ENCODE data around the gene MPRIP. TPM values are rescaled to one million over a fixed set of nuclear protein-coding genes. Genes with fewer than 3 reads are reported as not detected.
A peak's percentile ranks its signal among the peaks of the same experiment; 100 is the strongest.

MPRIP gene
- total RNA-seq, 1 experiment from 2014 or later: 284 TPM

DNA sequence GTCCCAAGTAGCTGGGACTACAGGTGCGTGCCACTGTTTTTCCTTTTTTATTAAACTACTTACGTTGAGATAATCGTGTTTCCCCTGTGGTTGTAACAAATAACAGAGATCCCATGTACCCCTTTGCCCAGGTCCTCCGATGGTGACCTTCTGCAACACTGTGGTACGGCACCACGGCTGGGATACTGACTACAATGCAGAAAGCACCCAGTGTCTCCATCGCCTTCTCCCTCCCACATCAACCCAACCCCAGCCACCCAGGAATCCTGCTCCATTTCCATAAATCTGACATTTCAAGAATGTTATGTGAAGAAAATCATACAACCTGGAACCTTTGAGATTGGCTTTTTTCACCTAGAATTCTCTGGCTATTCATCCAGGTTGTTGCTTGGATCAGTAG is 22.1 kb downstream of the MPRIP start:
- no peak overlapping the region for H3K4me3 Mint-ChIP-seq (ENCODE audit: unreplicated experiment)
- peaks cover 64% of the 10 kb centered on the region for H3K36me3 Mint-ChIP-seq (ENCODE audit: insufficient read depth, unreplicated experiment)
- TF ChIP-seq CTCF (IDR thresholded peaks at IDR 0.05; ENCODE audit: insufficient read depth in 1 of 2, low read depth in 1 of 2, low read length in 1 of 2, severe bottlenecking in 1 of 2, unreplicated experiment in 1 of 2): no peak
- H3K4me1 Mint-ChIP-seq (ENCODE audit: low read depth, unreplicated experiment): peaks cover 27% of the 10 kb centered on the region
- CTCF ChIA-PET: no interaction called here
- no peak for DNase-seq
- BruUV-seq (replicated peaks): no TSS peak
- intact Hi-C loops (cut with micrococcal nuclease; ENCODE audit: unreplicated experiment): no loop called here
- Histone ChIP-seq H3K27me3 (replicated peaks; ENCODE audit: control insufficient read depth, insufficient read depth, low read length) (no peaks in the 10 kb centered on the region), H3K4me1 (peaks cover 19% of the 10 kb centered on the region), H3K36me3 (ENCODE audit: control insufficient read depth, insufficient read depth, low read length) (peaks cover 3% of the 10 kb centered on the region; the same call in 1 of the 2 replicates), H3K9me3 (0 out of 2 replicates have a peak, but pooled peaks cover under 1% of the 10 kb centered on the region), H3K4me3 (ENCODE audit: low read depth, low read length) (no peak overlapping the region)
- POLR2A ChIA-PET: interaction anchor here (0.7 kb wide), 1 partner anchor 25 kb away, joined by 5 read pairs; no protein-coding TSS in a partner anchor
- no peaks in the 10 kb centered on the region for H3K9me3 Mint-ChIP-seq (ENCODE audit: unreplicated experiment)
- H3K27me3 Mint-ChIP-seq (ENCODE audit: insufficient read depth, unreplicated experiment): no peaks in the 10 kb centered on the region
- no peak overlapping the region for H3K27ac Mint-ChIP-seq (ENCODE audit: unreplicated experiment)

- no peak overlapping the region for H3K27ac Mint-ChIP-seq (ENCODE audit: unreplicated experiment)
- Histone ChIP-seq H3K9me3 (0 out of 2 replicates have a peak, but pooled peaks cover 3% of the 10 kb centered on the region), H3K4me3 (ENCODE audit: low read depth, low read length) (no peak overlapping the region), H3K4me1 (peaks cover 30% of the 10 kb centered on the region), H3K36me3 (ENCODE audit: control insufficient read depth, insufficient read depth, low read length) (peaks cover 3% of the 10 kb centered on the region; the same call in 1 of the 2 replicates), H3K27me3 (replicated peaks; ENCODE audit: control insufficient read depth, insufficient read depth, low read length) (no peaks in the 10 kb centered on the region)
- intact Hi-C loops (cut with micrococcal nuclease; ENCODE audit: unreplicated experiment): no loop called here
- no peak overlapping the region for H3K4me3 Mint-ChIP-seq (ENCODE audit: unreplicated experiment)
- no peaks in the 10 kb centered on the region for H3K9me3 Mint-ChIP-seq (ENCODE audit: unreplicated experiment)
- H3K4me1 Mint-ChIP-seq (ENCODE audit: low read depth, unreplicated experiment): peaks cover 43% of the 10 kb centered on the region
- no peak for DNase-seq
- H3K36me3 Mint-ChIP-seq (ENCODE audit: insufficient read depth, unreplicated experiment): peaks cover 66% of the 10 kb centered on the region
- no TSS peak for BruUV-seq (replicated peaks)
- ChIA-PET CTCF (no interaction called here), POLR2A (interaction anchor here (1.5 kb wide), 1 partner anchor 38 kb away, joined by 12 read pairs; no protein-coding TSS in a partner anchor)
- TF ChIP-seq CTCF (IDR thresholded peaks at IDR 0.05; ENCODE audit: insufficient read depth in 1 of 2, low read depth in 1 of 2, low read length in 1 of 2, severe bottlenecking in 1 of 2, unreplicated experiment in 1 of 2): no peak
- no peaks in the 10 kb centered on the region for H3K27me3 Mint-ChIP-seq (ENCODE audit: insufficient read depth, unreplicated experiment)
These were observed 23.8 kb downstream of the MPRIP start for GRCh38 chr17:17066021-17066420.

- Histone ChIP-seq H3K36me3 (ENCODE audit: control insufficient read depth, insufficient read depth, low read length) (peaks cover 3% of the 10 kb centered on the region; the same call in 1 of the 2 replicates), H3K27me3 (replicated peaks; ENCODE audit: control insufficient read depth, insufficient read depth, low read length) (no peaks in the 10 kb centered on the region), H3K9me3 (0 out of 2 replicates have a peak, but pooled peaks cover 3% of the 10 kb centered on the region), H3K4me1 (peaks cover 40% of the 10 kb centered on the region), H3K4me3 (ENCODE audit: low read depth, low read length) (no peak overlapping the region)
- POLR2A ChIA-PET: interaction anchor here (0.6 to 1.5 kb wide), 3 partner anchors 9 to 39 kb away, joined by 3 to 12 read pairs (median 6); no protein-coding TSS in a partner anchor
- H3K27ac Mint-ChIP-seq (ENCODE audit: unreplicated experiment): peak overlapping the region; percentile 95
- H3K4me1 Mint-ChIP-seq (ENCODE audit: low read depth, unreplicated experiment): peaks cover 54% of the 10 kb centered on the region
- no peaks in the 10 kb centered on the region for H3K27me3 Mint-ChIP-seq (ENCODE audit: insufficient read depth, unreplicated experiment)
- intact Hi-C loops (cut with micrococcal nuclease; ENCODE audit: unreplicated experiment): loop anchor here (1.0 kb wide), 2 partner anchors 11 to 39 kb away; no protein-coding TSS in a partner anchor
- peak; percentile 76 to 78 for DNase-seq
- TF ChIP-seq CTCF (IDR thresholded peaks at IDR 0.05; ENCODE audit: insufficient read depth in 1 of 2, low read depth in 1 of 2, low read length in 1 of 2, severe bottlenecking in 1 of 2, unreplicated experiment in 1 of 2): no peak
- peak overlapping the region; percentile 55 for H3K4me3 Mint-ChIP-seq (ENCODE audit: unreplicated experiment)
- BruUV-seq (replicated peaks): no TSS peak
- no peaks in the 10 kb centered on the region for H3K9me3 Mint-ChIP-seq (ENCODE audit: unreplicated experiment)
- CTCF ChIA-PET: interaction anchor here (0.7 kb wide), 1 partner anchor 79 kb away, joined by 3 read pairs; no protein-coding TSS in a partner anchor
- H3K36me3 Mint-ChIP-seq (ENCODE audit: insufficient read depth, unreplicated experiment): peaks cover 74% of the 10 kb centered on the region
These were observed 25.0 kb downstream of the MPRIP start for GRCh38 chr17:17067257-17067656.
